ENCODE data around the gene TOP1.
"Not testable (repeated sequence)": the region's sequence is repeated elsewhere in the genome, so short reads cannot be mapped to it uniquely, and the experiment has no call there.

The TOP1 gene

GRCh38 chr20:41028359-41029149 lies at the start of gene TOP1:
TOP1 (plus strand) TSS chr20:41028822; CDS start chr20:41029068, 246 bp downstream.
- peak; percentile 100 for DNase-seq (ENCODE audit: low read depth)

GRCh38 chr20:40979247-40979646 lies 49.4 kb upstream of the TOP1 start:
- DNase-seq (ENCODE audit: low read depth), result no peak

- no peak for DNase-seq (ENCODE audit: low read depth)
These were observed 48.4 kb upstream of the TOP1 start for GRCh38 chr20:40980106-40980827.

GRCh38 chr20:40980828-40981310 lies 47.8 kb upstream of the TOP1 start:
- no peak for DNase-seq (ENCODE audit: low read depth)

- DNase-seq (ENCODE audit: low read depth), result no peak
These were observed 46.0 kb upstream of the TOP1 start for GRCh38 chr20:40982415-40983145.

GRCh38 chr20:40983898-40984297 lies 44.7 kb upstream of the TOP1 start:
- no peak for DNase-seq (ENCODE audit: low read depth)

- no peak for DNase-seq (ENCODE audit: low read depth)
These were observed 44.1 kb upstream of the TOP1 start for GRCh38 chr20:40984496-40984895.

- DNase-seq (ENCODE audit: low read depth), result no peak
These were observed 41.8 kb upstream of the TOP1 start for GRCh38 chr20:40986774-40987173.

- DNase-seq (ENCODE audit: low read depth), result peak; percentile 16
These were observed 38.0 kb upstream of the TOP1 start for GRCh38 chr20:40990542-40991120.

- DNase-seq (ENCODE audit: low read depth), result no peak
These were observed 37.3 kb upstream of the TOP1 start for GRCh38 chr20:40991181-40991889.

GRCh38 chr20:40992349-40993113 lies 36.1 kb upstream of the TOP1 start:
- DNase-seq (ENCODE audit: low read depth), result no peak

- DNase-seq (ENCODE audit: low read depth), result no peak
These were observed 34.7 kb upstream of the TOP1 start for GRCh38 chr20:40993794-40994540.

- DNase-seq (ENCODE audit: low read depth), result no peak
These were observed 32.3 kb upstream of the TOP1 start for GRCh38 chr20:40996326-40996725.

GRCh38 chr20:40997116-40997515 lies 31.5 kb upstream of the TOP1 start:
- DNase-seq (ENCODE audit: low read depth), result no peak

GRCh38 chr20:40999841-41000240 lies 28.8 kb upstream of the TOP1 start:
- no peak for DNase-seq (ENCODE audit: low read depth)

GRCh38 chr20:41000628-41001027 lies 28.0 kb upstream of the TOP1 start:
- DNase-seq (ENCODE audit: low read depth), result no peak

- no peak for DNase-seq (ENCODE audit: low read depth)
These were observed 27.1 kb upstream of the TOP1 start for GRCh38 chr20:41001497-41001896.

GRCh38 chr20:41002842-41003142 lies 25.8 kb upstream of the TOP1 start:
- no peak for DNase-seq (ENCODE audit: low read depth)

- peak; percentile 66 for DNase-seq (ENCODE audit: low read depth)
These were observed 25.3 kb upstream of the TOP1 start for GRCh38 chr20:41003143-41003935.

- DNase-seq (ENCODE audit: low read depth), result not testable (repeated sequence)
These were observed 24.7 kb upstream of the TOP1 start for GRCh38 chr20:41003936-41004294.
